ENCODE data around the gene FAM222A.

The FAM222A gene

DNA sequence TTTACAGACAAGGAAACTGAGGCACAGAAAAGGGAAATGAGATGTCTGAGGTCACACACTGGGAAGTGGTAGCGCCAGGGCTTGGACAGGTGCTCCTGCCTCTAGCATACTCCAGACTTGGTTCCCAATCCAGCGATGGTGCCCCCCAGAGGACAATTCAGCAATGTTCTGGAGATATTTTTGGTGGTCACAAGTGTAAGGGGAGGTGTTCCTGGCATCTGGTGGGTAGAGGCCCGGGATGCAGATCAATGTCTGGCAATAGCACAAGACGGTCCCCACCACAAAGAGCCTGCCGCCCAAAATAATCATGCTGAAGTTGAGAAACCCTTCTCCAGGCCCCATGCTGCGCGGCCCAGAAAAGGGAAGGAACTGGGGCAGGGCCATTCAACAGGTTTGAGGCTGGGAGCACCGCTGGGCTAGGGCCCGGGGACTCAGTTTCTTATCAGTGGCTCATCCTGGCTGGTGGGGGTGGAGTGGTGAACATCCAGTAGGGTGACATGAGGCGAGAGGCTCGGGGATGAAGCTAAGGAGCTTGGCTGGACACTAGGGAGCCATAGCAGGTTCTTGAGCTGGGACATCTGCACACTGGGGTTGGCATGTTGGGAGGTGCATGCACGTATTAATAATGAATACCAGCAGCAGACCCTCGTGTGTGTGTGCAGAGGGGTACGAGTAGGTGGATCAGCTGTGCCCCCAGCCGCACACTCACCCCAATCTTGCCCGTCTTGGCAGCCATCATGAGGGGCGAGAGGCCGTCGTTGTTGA is 84.5 kb downstream of the FAM222A start (continued):
- TF ChIP-seq, protein P1, sequence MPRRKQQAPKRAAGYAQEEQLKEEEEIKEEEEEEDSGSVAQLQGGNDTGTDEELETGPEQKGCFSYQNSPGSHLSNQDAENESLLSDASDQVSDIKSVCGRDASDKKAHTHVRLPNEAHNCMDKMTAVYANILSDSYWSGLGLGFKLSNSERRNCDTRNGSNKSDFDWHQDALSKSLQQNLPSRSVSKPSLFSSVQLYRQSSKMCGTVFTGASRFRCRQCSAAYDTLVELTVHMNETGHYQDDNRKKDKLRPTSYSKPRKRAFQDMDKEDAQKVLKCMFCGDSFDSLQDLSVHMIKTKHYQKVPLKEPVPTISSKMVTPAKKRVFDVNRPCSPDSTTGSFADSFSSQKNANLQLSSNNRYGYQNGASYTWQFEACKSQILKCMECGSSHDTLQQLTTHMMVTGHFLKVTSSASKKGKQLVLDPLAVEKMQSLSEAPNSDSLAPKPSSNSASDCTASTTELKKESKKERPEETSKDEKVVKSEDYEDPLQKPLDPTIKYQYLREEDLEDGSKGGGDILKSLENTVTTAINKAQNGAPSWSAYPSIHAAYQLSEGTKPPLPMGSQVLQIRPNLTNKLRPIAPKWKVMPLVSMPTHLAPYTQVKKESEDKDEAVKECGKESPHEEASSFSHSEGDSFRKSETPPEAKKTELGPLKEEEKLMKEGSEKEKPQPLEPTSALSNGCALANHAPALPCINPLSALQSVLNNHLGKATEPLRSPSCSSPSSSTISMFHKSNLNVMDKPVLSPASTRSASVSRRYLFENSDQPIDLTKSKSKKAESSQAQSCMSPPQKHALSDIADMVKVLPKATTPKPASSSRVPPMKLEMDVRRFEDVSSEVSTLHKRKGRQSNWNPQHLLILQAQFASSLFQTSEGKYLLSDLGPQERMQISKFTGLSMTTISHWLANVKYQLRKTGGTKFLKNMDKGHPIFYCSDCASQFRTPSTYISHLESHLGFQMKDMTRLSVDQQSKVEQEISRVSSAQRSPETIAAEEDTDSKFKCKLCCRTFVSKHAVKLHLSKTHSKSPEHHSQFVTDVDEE (CRISPR knock-in tag; IDR thresholded peaks at IDR 0.05) = no peak
- TF ChIP-seq BACH2 (CRISPR knock-in tag; IDR thresholded peaks at IDR 0.05; ENCODE audit: borderline replicate concordance) (no peak), ZNF70 (CRISPR knock-in tag; IDR thresholded peaks at IDR 0.05) (no peak), ESRRG (CRISPR knock-in tag; IDR thresholded peaks at IDR 0.05) (no peak), OSR1 (CRISPR knock-in tag; IDR thresholded peaks at IDR 0.05) (no peak), ZFP30 (CRISPR knock-in tag; IDR thresholded peaks at IDR 0.05) (no peak)
- TF ChIP-seq, protein P2, sequence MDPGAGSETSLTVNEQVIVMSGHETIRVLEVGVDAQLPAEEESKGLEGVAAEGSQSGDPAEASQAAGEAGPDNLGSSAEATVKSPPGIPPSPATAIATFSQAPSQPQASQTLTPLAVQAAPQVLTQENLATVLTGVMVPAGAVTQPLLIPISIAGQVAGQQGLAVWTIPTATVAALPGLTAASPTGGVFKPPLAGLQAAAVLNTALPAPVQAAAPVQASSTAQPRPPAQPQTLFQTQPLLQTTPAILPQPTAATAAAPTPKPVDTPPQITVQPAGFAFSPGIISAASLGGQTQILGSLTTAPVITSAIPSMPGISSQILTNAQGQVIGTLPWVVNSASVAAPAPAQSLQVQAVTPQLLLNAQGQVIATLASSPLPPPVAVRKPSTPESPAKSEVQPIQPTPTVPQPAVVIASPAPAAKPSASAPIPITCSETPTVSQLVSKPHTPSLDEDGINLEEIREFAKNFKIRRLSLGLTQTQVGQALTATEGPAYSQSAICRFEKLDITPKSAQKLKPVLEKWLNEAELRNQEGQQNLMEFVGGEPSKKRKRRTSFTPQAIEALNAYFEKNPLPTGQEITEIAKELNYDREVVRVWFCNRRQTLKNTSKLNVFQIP (CRISPR knock-in tag; IDR thresholded peaks at IDR 0.05; ENCODE audit: borderline replicate concordance, low read depth) = no peak

DNA sequence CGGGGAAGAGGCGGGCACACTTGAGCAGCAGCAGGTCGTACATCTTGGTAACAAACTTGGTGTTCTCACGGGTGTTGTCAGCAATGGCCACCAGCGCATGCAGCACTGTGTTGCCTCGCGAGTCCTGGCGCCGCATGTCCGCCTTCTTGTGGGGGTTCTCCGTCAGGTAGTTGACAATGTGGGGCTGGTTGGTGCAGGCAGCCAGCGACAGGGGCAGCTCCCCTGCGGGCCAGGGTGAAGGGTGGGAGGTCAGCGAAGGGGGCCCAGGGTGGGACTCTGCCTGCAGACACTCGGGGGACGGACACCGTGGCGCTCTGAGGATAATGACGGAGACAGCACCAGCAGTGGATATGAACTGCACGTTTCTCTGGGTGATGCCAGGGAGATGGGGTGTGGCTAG is 85.1 kb downstream of the FAM222A start:
- TF ChIP-seq ZFP3 (CRISPR knock-in tag; IDR thresholded peaks at IDR 0.05) (no peak), ZC3H10 (CRISPR knock-in tag; IDR thresholded peaks at IDR 0.05) (no peak), ZNF8 (CRISPR knock-in tag; IDR thresholded peaks at IDR 0.05) (no peak), TOX (CRISPR knock-in tag; IDR thresholded peaks at IDR 0.05; ENCODE audit: borderline replicate concordance) (no peak), ZNF70 (CRISPR knock-in tag; IDR thresholded peaks at IDR 0.05) (no peak), TCF4 (CRISPR knock-in tag; IDR thresholded peaks at IDR 0.05; ENCODE audit: borderline replicate concordance) (no peak), BACH2 (CRISPR knock-in tag; IDR thresholded peaks at IDR 0.05; ENCODE audit: borderline replicate concordance) (no peak), SNAI2 (CRISPR knock-in tag; IDR thresholded peaks at IDR 0.05) (no peak), GLIS3 (CRISPR knock-in tag; IDR thresholded peaks at IDR 0.05) (no peak)
- TF ChIP-seq, protein P3, sequence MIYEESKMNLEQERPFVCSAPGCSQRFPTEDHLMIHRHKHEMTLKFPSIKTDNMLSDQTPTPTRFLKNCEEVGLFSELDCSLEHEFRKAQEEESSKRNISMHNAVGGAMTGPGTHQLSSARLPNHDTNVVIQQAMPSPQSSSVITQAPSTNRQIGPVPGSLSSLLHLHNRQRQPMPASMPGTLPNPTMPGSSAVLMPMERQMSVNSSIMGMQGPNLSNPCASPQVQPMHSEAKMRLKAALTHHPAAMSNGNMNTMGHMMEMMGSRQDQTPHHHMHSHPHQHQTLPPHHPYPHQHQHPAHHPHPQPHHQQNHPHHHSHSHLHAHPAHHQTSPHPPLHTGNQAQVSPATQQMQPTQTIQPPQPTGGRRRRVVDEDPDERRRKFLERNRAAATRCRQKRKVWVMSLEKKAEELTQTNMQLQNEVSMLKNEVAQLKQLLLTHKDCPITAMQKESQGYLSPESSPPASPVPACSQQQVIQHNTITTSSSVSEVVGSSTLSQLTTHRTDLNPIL (CRISPR knock-in tag; IDR thresholded peaks at IDR 0.05; ENCODE audit: low read depth) = no peak
- TF ChIP-seq, protein P4, sequence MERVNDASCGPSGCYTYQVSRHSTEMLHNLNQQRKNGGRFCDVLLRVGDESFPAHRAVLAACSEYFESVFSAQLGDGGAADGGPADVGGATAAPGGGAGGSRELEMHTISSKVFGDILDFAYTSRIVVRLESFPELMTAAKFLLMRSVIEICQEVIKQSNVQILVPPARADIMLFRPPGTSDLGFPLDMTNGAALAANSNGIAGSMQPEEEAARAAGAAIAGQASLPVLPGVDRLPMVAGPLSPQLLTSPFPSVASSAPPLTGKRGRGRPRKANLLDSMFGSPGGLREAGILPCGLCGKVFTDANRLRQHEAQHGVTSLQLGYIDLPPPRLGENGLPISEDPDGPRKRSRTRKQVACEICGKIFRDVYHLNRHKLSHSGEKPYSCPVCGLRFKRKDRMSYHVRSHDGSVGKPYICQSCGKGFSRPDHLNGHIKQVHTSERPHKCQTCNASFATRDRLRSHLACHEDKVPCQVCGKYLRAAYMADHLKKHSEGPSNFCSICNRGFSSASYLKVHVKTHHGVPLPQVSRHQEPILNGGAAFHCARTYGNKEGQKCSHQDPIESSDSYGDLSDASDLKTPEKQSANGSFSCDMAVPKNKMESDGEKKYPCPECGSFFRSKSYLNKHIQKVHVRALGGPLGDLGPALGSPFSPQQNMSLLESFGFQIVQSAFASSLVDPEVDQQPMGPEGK (CRISPR knock-in tag; IDR thresholded peaks at IDR 0.05; ENCODE audit: borderline replicate concordance) = no peak
- no peak for ATAC-seq

DNA sequence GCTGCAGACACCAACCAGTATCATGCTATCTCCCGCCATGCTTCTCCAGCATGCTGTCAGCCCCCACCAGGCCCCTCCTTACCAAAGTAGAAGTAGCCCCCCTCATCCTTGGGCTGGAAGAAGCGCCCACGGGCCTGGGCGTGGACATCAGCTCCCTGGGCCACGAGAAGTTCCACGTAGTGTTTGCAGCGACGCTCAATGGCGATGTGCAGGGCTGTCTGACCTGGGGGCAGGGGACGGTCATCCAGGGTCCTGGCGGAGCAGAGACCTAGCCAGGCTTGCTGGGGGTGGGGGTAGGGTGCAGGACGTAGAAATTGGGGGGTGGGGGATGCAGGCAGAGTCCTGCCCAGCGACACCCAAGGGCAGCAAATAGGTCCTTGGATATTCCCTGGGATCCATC is 86.9 kb downstream of the FAM222A start:
- TF ChIP-seq, protein P4 (CRISPR knock-in tag; IDR thresholded peaks at IDR 0.05; ENCODE audit: borderline replicate concordance) = no peak
- TF ChIP-seq ISL1 (CRISPR knock-in tag; IDR thresholded peaks at IDR 0.05) (no peak), ARNTL (CRISPR knock-in tag; IDR thresholded peaks at IDR 0.05; ENCODE audit: borderline replicate concordance, low read depth) (no peak), ESRRG (CRISPR knock-in tag; IDR thresholded peaks at IDR 0.05) (no peak), OSR1 (CRISPR knock-in tag; IDR thresholded peaks at IDR 0.05) (no peak), TCF4 (CRISPR knock-in tag; IDR thresholded peaks at IDR 0.05; ENCODE audit: borderline replicate concordance) (no peak), SNAI2 (CRISPR knock-in tag; IDR thresholded peaks at IDR 0.05) (no peak), ZNF565 (CRISPR knock-in tag; conservative IDR thresholded peaks at IDR 0.05; ENCODE audit: low read depth) (no peak), ZC3H10 (CRISPR knock-in tag; IDR thresholded peaks at IDR 0.05) (no peak), ZFP30 (CRISPR knock-in tag; IDR thresholded peaks at IDR 0.05) (no peak), CSDC2 (CRISPR knock-in tag; IDR thresholded peaks at IDR 0.05) (no peak), PPARA (CRISPR knock-in tag; IDR thresholded peaks at IDR 0.05; ENCODE audit: borderline replicate concordance) (no peak), BACH2 (CRISPR knock-in tag; IDR thresholded peaks at IDR 0.05; ENCODE audit: borderline replicate concordance) (no peak)
- TF ChIP-seq, protein P5, sequence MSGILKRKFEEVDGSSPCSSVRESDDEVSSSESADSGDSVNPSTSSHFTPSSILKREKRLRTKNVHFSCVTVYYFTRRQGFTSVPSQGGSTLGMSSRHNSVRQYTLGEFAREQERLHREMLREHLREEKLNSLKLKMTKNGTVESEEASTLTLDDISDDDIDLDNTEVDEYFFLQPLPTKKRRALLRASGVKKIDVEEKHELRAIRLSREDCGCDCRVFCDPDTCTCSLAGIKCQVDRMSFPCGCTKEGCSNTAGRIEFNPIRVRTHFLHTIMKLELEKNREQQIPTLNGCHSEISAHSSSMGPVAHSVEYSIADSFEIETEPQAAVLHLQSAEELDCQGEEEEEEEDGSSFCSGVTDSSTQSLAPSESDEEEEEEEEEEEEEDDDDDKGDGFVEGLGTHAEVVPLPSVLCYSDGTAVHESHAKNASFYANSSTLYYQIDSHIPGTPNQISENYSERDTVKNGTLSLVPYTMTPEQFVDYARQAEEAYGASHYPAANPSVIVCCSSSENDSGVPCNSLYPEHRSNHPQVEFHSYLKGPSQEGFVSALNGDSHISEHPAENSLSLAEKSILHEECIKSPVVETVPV (CRISPR knock-in tag; IDR thresholded peaks at IDR 0.05) = no peak
- ATAC-seq = no peak

Measured in SK-N-SH treated with all-trans-retinoic acid at 6 μM for 48 hours (cell line).